PC-3 (cell line): ENCODE results near the gene ST6GALNAC1.

ENCODE experiments used
- EZH2 ChIP-seq: fragments of 300-600 bp; sonication (generic); IDR thresholded peaks from one replicate; pipeline ENCODE4 v1.6.1; 2017; ENCODE audit warnings: antibody characterized with exemption, mild to moderate bottlenecking, low read length; ENCODE audit not compliant: unreplicated experiment
- EZH2phosphoT487 ChIP-seq: fragments of 300-600 bp; sonication (generic); IDR thresholded peaks from 2 replicates; pipeline ENCODE4 v1.6.1; 2018; ENCODE audit warnings: mild to moderate bottlenecking, antibody characterized with exemption, low read length, borderline replicate concordance
- TF ChIP-seq, protein P1 (sequence below): fragments of 300-600 bp; sonication (generic); conservative IDR thresholded peaks from 2 replicates; pipeline ENCODE4 v1.5.1; 2017; ENCODE audit warnings: antibody characterized with exemption, low read depth, mild to moderate bottlenecking, low read length

- TF ChIP-seq, protein P1, sequence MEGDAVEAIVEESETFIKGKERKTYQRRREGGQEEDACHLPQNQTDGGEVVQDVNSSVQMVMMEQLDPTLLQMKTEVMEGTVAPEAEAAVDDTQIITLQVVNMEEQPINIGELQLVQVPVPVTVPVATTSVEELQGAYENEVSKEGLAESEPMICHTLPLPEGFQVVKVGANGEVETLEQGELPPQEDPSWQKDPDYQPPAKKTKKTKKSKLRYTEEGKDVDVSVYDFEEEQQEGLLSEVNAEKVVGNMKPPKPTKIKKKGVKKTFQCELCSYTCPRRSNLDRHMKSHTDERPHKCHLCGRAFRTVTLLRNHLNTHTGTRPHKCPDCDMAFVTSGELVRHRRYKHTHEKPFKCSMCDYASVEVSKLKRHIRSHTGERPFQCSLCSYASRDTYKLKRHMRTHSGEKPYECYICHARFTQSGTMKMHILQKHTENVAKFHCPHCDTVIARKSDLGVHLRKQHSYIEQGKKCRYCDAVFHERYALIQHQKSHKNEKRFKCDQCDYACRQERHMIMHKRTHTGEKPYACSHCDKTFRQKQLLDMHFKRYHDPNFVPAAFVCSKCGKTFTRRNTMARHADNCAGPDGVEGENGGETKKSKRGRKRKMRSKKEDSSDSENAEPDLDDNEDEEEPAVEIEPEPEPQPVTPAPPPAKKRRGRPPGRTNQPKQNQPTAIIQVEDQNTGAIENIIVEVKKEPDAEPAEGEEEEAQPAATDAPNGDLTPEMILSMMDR, result no peak
- TF ChIP-seq EZH2phosphoT487 (no peak), EZH2 (no peak)
These were observed 23.9 kb upstream of the ST6GALNAC1 start for GRCh38 chr17:76667491-76667755.
